Measurements from ENCODE around the gene ABCE1. TPM values are rescaled to one million over a fixed set of nuclear protein-coding genes. Genes with fewer than 3 reads are reported as not detected.

Gene ABCE1
- total RNA-seq, 1 donor from 2014 or later, result 30.6 TPM

GRCh38 chr4:145161549-145161948 is 63.4 kb downstream of the ABCE1 start:
- DNase-seq (ENCODE audit: missing footprints) (no peak), ATAC-seq (no peak)
- intact Hi-C loops (cut with DNase I), result loop anchor here (10.0 kb wide), 1 partner anchor 1957 kb away; no protein-coding TSS in a partner anchor

GRCh38 chr4:145167887-145168286 is 69.8 kb downstream of the ABCE1 start:
- ATAC-seq (no peak), DNase-seq (ENCODE audit: missing footprints) (no peak)
- intact Hi-C loops (cut with DNase I), result loop anchor here (10.0 kb wide), 1 partner anchor 1963 kb away; no protein-coding TSS in a partner anchor

- intact Hi-C loops (cut with DNase I), result loop anchor here (10.0 kb wide), 1 partner anchor 1964 kb away; no protein-coding TSS in a partner anchor
- DNase-seq (ENCODE audit: missing footprints), result no peak
- no peak for ATAC-seq
Observed at GRCh38 chr4:145168581-145169187, 70.6 kb downstream of the ABCE1 start.

- intact Hi-C loops (cut with DNase I), result loop anchor here (10.0 kb wide), 1 partner anchor 315 kb away; the partner anchor contains the start of gene SMAD1
- DNase-seq (ENCODE audit: missing footprints), result no peak
Observed at GRCh38 chr4:145170223-145170622, 72.1 kb downstream of the ABCE1 start.

GRCh38 chr4:145171911-145172310 is 73.8 kb downstream of the ABCE1 start:
- ATAC-seq (no peak), DNase-seq (ENCODE audit: missing footprints) (no peak)
- intact Hi-C loops (cut with DNase I), result loop anchor here (10.0 kb wide), 1 partner anchor 313 kb away; the partner anchor contains the start of gene SMAD1

More at GRCh38 chr4:145170223-145170622, 72.1 kb downstream of the ABCE1 start:
- no peak for ATAC-seq

- DNase-seq (ENCODE audit: missing footprints) (no peak), ATAC-seq (no peak)
- intact Hi-C loops (cut with DNase I), result loop anchor here (10.0 kb wide), 1 partner anchor 308 kb away; the partner anchor contains the start of gene SMAD1
Observed at GRCh38 chr4:145176641-145177432, 78.7 kb downstream of the ABCE1 start.

- intact Hi-C loops (cut with DNase I), result loop anchor here (10.0 kb wide), 1 partner anchor 307 kb away; the partner anchor contains the start of gene SMAD1
- ATAC-seq, result no peak
- DNase-seq (ENCODE audit: missing footprints), result no peak
Observed at GRCh38 chr4:145177511-145177905, 79.4 kb downstream of the ABCE1 start.

- DNase-seq (ENCODE audit: missing footprints) (no peak), ATAC-seq (no peak)
- intact Hi-C loops (cut with DNase I), result loop anchor here (10.0 kb wide), 1 partner anchor 307 kb away; the partner anchor contains the start of gene SMAD1
Observed at GRCh38 chr4:145177906-145178538, 79.9 kb downstream of the ABCE1 start.

- no peak for DNase-seq (ENCODE audit: missing footprints)
- intact Hi-C loops (cut with DNase I), result loop anchor here (10.0 kb wide), 1 partner anchor 306 kb away; the partner anchor contains the start of gene SMAD1
- ATAC-seq, result no peak
Observed at GRCh38 chr4:145178740-145179280, 80.7 kb downstream of the ABCE1 start.

Other genes with a start within 250 kb of the ABCE1 start
- 12.7 TPM for gene ANAPC10, start 115 bp upstream of the ABCE1 start, total RNA-seq
- gene OTUD4, start 82.3 kb downstream of the ABCE1 start, total RNA-seq, result 34.5 TPM